UCSD-AML1 (cell line): ENCODE measurements around the gene CDK16.

Experiments used
- DNase-seq: peaks from one replicate; lab custom pipeline; 2025; ENCODE audit not compliant: unreplicated experiment; lab: John Stamatoyannopoulos, UW

Gene CDK16

GRCh38 chrX:47218280-47218919 lies at the start of gene CDK16:
Gene CDK16 (plus strand): TSS chrX:47218681. CDS start chrX:47223558, 4,877 bp downstream.
- peak; percentile 87 for DNase-seq

DNA sequence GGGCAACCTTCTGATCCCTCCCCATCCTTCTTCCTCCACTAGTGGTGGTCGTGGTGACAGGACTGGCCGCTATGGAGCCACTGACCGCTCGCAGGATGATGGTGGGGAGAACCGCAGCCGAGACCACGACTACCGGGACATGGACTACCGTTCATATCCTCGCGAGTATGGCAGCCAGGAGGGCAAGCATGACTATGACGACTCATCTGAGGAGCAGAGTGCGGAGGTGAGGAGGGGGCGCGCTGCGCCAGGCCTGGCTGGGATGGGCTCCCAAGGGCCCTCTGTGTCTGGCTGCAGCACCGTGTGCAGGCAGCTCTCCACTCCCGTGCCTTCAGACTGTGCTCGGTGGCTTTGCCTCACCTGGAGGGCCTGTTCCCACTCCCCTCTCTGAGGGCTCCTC lies 49.2 kb upstream of the CDK16 start:
- DNase-seq = no peak

DNA sequence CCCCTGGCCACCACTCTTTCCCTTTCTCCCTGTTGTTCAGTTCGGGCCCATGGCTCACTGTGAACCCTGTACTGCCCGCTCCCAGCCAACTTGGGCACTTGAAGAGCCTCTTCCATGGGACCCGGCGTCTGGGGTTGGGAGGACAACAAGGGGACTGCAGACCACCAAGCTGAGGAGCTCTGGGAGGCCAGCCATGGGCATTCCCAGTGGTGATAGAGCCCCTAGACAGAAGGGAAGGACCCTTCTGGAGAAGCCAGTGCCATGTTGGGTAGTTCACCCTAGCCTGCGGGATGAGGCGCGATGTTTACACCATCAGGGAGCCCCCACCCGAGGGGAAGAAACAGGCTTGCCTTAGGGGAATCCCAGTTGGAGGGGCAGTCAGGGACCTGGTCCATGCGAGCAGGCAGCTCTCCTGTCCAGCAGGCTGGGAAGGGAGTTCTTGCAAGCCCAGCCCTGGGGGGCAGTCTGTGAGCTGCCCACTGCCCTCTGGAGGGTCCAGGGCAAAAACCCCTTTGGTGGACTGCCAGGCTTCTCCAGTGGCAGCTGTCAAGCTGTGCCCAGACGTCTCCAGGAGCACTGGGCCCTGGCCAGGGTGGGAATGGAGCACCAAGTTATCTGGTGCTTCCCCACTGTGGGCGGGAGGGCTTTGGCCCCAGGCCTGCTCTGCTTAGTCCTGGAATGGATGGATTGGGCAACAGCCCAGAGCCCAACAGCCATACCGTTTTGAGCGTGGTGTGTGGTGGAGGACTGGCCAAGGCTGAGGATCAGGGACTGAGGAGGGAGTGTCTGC lies 48.6 kb upstream of the CDK16 start:
- DNase-seq = no peak

DNA sequence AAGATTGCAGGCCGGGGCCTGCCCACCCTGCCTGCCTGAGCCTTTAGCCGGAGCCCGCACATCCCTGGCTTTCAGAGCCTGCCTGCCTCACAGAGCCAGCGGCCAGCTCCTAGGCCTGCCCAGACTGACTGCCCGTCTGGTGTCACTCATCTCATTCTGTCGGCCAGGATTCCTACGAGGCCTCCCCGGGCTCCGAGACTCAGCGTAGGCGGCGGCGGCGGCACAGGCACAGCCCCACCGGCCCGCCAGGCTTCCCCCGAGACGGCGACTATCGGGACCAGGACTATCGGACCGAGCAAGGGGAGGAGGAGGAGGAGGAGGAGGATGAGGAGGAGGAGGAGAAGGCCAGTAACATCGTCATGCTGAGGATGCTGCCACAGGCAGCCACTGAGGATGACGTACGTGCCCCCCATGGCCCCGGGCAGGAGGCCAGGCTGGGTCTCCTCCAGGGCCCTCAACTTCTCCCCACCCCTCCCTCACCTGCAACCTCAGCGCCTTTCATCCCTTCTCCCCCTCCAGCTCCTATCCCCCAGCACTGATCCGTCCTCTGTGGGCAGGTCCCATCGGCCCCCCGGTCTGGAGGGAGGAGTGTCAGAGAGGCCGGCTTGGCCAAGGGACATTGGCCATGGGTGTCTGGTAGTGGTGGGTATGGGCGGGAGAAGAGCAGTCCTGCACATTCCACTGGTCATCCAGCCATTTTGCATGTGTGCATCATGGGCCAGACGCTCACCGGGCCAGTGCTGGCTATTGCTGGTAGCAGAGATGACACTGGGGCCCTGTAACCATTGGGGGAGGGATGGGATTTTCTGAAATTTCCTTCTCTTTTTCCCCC lies 47.4 kb upstream of the CDK16 start:
- DNase-seq = no peak

- no peak for DNase-seq
Observed at GRCh38 chrX:47171996-47172395, 46.5 kb upstream of the CDK16 start.

DNA sequence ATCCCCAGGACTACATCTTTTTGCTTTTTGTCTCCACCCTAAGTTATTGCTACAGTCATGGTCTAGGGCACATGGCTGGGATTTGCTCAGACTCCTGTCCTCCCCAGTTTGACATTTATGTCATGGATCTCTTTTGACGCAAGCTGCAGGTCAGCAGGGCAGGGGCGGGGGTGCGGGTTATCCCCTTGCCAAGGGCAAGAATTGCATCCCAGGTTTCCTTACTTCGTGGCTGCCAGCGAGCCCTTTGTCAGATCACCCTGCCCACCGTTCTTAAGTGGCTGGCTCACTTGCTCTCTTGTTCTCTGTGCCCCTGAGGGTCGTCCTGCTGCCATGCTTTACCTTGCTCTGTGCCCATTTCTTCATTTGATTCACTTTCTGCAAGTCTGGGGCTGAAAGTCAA lies 45.9 kb upstream of the CDK16 start:
- no peak for DNase-seq

GRCh38 chrX:47172971-47173792 lies 45.3 kb upstream of the CDK16 start:
- DNase-seq = no peak

- no peak for DNase-seq
Observed at GRCh38 chrX:47174376-47174775, 44.1 kb upstream of the CDK16 start.

DNA sequence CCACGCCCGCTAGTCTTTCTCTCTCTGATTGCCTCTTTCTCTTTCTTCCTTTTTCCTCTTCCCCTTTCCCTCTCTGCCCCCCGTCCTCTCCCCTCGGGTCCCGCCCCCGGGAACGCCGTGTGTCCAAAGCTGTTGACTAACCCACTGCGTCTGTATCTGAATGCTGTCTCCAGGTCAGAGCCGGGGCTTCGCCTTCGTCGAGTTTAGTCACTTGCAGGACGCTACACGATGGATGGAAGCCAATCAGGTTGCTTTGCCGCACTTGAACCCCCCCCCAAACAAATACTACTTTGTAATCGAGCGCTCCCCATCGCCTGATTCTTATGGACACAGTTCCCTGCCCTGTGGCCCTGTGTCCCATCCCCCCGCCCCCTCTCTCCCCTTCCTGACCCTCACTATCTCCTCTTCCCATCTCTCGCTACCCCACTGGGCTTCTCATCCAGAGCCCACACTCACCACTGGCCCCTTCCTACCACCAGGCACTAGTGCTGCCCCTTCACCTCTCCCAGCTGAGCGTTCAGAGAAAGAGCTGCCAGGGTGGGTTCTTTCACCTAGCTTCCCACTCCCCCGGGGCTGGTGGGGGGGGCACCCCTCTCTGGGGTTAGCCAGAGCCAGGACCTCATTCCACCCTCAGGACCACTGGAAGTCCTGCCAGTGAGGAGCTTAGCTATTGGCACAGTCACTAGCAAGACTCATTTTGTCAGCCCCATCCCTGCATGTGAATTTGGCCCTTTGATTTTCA lies 43.5 kb upstream of the CDK16 start:
- DNase-seq = no peak

DNA sequence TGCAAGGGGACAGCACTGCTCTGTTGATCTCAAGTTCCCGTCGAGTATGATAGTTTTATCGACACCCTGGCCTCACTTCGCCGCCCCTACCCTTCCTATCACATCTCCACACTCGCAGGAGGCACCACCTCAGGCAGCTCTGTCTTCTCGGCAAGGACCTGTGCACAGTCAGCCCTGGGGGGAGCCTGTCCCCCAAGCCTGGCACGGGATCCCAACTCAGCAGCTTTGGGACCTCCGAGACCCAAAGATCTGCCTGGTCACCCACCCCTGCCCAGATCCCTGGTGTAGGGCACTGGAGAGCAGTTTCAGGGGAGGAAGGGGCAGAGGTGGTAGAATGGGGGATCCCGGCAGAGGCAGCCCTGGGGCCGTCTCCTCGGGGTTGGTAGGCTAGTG lies 42.9 kb upstream of the CDK16 start:
- DNase-seq = no peak

DNA sequence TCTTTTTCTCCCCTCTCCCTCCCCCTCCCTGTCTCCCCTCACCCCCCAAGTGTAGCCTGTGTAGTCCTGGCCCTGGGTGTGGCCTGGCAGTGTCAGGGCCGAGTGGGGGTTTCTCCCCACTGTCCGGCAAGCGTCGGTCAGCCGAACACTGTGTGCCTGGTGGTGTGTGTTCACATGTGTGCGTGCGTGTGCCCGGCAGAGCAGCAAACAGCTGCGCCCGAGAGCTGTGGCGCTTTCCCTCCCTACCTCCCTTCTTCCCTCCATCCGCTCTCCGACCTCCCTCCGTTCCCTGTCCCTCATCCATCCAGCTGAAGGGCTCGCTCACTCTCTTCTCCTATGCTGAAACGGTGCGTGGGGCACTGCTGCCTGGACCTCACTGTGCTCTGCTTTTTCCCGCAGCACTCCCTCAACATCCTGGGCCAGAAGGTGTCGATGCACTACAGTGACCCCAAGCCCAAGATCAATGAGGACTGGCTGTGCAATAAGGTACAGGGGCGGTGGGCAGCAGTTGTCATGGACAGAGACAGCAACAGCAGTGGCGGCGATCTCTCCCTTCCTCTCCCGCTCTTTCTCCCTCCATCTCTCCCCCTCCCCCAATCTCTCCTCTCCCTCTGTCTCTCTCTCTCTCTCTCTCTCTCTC lies 42.3 kb upstream of the CDK16 start:
- DNase-seq = no peak

DNA sequence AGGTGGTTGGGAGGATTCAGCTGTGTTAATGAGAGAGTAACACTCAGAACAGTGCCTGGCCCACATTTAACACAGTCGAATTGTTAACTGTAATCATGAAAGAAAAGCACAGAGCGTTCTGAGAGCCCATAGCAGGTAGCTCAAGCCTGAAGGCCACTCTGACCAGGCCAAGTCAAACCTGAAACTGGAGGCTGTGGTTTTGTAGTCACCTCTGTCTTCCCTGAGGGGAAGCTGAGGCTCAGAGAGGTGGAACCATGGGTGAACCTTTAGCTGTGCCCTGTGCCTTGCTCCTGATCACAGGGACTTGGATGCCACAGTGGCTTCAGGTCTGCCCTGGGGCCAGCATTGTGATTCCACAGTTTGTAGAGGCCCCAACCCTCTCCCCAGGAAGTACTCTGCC lies 41.4 kb upstream of the CDK16 start:
- DNase-seq = no peak

GRCh38 chrX:47178337-47178736 lies 40.1 kb upstream of the CDK16 start:
- DNase-seq = no peak

DNA sequence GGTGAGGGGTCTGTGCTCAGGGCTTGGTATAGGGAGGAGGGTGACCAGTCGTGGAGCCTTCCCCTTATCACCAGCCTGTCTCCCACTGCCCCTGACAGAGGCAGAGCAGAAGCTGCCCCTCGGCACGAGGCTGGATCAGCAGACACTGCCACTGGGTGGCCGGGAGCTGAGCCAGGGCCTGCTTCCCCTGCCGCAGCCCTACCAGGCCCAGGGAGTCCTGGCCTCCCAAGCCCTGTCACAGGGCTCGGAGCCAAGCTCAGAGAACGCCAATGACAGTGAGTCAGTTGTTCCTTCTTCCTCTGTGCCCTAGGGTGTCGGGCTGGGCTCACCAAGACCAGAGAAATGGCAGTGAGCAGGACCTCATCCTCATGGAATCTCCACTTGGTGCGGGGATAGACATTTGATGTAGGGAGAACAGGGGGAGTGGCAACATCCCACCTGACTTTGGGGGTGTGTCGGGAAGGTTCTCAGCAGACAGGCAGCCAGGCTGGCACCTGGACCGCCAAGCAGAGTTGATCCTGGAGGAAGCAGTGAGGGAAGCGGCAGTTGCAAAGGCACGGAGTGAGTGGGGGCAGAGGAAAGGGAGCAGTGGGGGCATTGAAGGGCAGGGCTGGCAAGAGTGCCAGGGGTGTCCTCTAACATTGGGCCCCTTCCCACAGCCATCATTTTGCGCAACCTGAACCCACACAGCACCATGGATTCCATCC lies 39.1 kb upstream of the CDK16 start:
- DNase-seq = no peak

GRCh38 chrX:47179928-47180255 lies 38.6 kb upstream of the CDK16 start:
- DNase-seq = no peak

- DNase-seq = no peak
Observed at GRCh38 chrX:47180346-47180745, 38.1 kb upstream of the CDK16 start.

- DNase-seq = no peak
Observed at GRCh38 chrX:47181301-47181700, 37.2 kb upstream of the CDK16 start.

DNA sequence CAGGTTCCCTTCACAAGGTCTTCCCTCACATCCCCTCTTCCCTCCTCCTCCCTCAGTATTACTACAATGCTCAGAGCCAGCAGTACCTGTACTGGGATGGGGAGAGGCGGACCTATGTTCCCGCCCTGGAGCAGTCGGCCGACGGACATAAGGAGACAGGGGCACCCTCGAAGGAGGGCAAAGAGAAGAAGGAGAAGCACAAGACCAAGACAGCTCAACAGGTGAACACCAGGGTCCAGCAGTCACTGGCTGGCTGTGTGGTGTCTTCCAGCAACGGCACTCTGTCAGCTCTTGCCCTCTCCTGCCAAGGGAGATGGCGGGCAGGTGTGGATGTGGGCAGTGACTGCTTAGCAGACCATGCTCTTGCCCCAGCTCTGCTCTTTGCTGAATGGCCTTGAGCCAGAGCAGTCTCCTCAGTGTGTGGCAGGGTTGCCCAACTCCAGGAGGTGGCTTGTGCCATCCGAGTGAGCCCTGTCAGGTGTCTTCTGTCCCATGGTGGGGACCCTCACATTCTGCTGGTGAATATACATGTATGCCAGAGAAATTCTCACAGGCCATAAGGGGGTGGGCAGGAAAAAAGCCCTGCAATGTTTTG lies 36.3 kb upstream of the CDK16 start:
- DNase-seq = no peak

DNA sequence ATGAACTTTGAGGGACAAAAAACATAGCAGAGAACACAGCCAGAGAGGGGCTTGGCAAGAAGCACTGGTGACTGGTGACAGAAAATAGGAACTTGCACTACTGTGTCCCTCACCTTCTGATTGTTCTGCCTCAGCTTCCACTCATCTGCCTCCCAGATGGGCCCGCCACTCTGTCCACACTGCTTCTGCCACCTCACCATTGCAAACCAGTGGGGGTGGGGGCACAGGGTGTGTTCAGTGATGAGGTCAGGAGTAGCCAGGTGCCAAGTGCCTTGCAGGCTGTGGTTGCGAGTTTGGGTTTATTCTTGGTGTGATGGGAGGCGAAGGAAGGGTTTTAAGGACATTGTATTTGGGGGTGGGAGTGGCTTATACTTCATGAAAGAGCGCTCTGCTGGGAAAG lies 34.0 kb upstream of the CDK16 start:
- no peak for DNase-seq
